Effector memory CD4-positive, alpha-beta T cell (primary cell): ENCODE results near the gene RANGAP1.

ENCODE experiments used
- DNase-seq, 3 donors: peaks; one replicate each; pipeline ENCODE4 v3.0.0-alpha.2; 2020
- H3K27ac ChIP-seq: 2 replicates; pipeline ENCODE4 v1.7.0; 2013; ENCODE audit warnings: mild to moderate bottlenecking, low read length, moderate library complexity; ENCODE audit not compliant: insufficient read depth, poor library complexity, severe bottlenecking
- H3K27me3 ChIP-seq: replicated peaks from 2 replicates; pipeline ENCODE4 v1.7.0; 2013; ENCODE audit warnings: mild to moderate bottlenecking, low read length; ENCODE audit not compliant: insufficient read depth, control insufficient read depth, poor library complexity, severe bottlenecking
- H3K36me3 ChIP-seq: 2 replicates; pipeline ENCODE4 v1.7.0; 2013; ENCODE audit warnings: mild to moderate bottlenecking, low read length, moderate library complexity; ENCODE audit not compliant: control insufficient read depth, insufficient read depth
- H3K4me1 ChIP-seq: 2 replicates; pipeline ENCODE4 v1.7.0; 2013; ENCODE audit warnings: low read length, mild to moderate bottlenecking; ENCODE audit not compliant: control insufficient read depth, insufficient read depth, poor library complexity, severe bottlenecking
- H3K4me3 ChIP-seq: 2 replicates; pipeline ENCODE4 v1.7.0; 2013; ENCODE audit warnings: low read length, low read depth, mild to moderate bottlenecking; ENCODE audit not compliant: insufficient read depth, poor library complexity, severe bottlenecking
- H3K9me3 ChIP-seq: 2 replicates; pipeline ENCODE4 v1.7.0; 2013; ENCODE audit warnings: mild to moderate bottlenecking, low read length, moderate library complexity; ENCODE audit not compliant: control insufficient read depth

The RANGAP1 gene

DNA sequence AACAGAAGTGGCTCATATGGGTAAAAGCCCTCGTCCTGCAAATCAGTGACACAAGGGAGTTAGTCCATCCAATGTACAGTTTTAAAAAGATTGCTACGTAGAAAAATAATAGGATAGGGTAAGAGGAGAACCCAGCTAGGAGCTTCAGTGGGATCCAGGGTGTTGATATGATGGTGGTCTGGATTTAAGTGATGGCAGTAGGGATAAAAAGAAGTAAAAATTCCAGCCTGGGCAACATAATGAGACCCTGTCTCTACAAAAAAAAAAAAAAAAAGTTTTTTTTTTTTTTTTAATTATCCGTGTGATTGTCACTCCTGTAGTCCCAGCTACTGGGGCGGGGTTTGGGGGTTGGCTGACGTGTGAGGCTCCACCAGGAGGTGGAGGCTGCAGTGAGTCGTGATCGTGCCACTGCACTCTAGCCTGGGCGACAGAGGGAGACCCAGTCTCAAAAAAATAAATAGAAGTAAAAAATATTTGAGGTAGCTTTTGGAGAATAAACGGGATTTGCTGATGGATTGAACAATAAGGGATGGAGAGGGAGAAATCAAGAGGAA lies 87.9 kb downstream of the RANGAP1 start:
- Histone ChIP-seq H3K27ac (peak overlapping the region; percentile 11), H3K4me3 (peak overlapping the region; percentile 86), H3K4me1 (peaks cover 6% of the 10 kb centered on the region), H3K36me3 (no peaks in the 10 kb centered on the region), H3K9me3 (no peaks in the 10 kb centered on the region), H3K27me3 (no peaks in the 10 kb centered on the region)
- DNase-seq, result peak in 2 of 3 donors; percentile 25 to 41

- H3K4me1 ChIP-seq, result peaks cover 6% of the 10 kb centered on the region
- DNase-seq, result peak; percentile 73 to 81 (median 75)
- H3K36me3 ChIP-seq, result no peaks in the 10 kb centered on the region
- H3K27ac ChIP-seq, result peak overlapping the region; percentile 11
- peak overlapping the region; percentile 86 for H3K4me3 ChIP-seq
- H3K9me3 ChIP-seq, result no peaks in the 10 kb centered on the region
- no peaks in the 10 kb centered on the region for H3K27me3 ChIP-seq
These were observed 88.7 kb downstream of the RANGAP1 start for GRCh38 chr22:41197038-41197972.
